Ishikawa (cell line): Measurements from ENCODE around the gene TIMP3.

ENCODE experiments used
- CEBPB ChIP-seq: IDR thresholded peaks from 2 replicates; pipeline ENCODE4 v1.6.1; 2012
- EGR1 ChIP-seq: IDR thresholded peaks from 2 replicates; pipeline ENCODE4 v1.6.1; 2012
- EP300 ChIP-seq: IDR thresholded peaks from 2 replicates; pipeline ENCODE4 v1.6.1; 2012; ENCODE audit warnings: borderline replicate concordance
- FOXM1 ChIP-seq: IDR thresholded peaks from 2 replicates; pipeline ENCODE4 v1.6.1; 2012; ENCODE audit warnings: low read depth, borderline replicate concordance
- MAX ChIP-seq: IDR thresholded peaks from 2 replicates; pipeline ENCODE4 v1.6.1; 2012
- NFIC ChIP-seq: IDR thresholded peaks from 2 replicates; pipeline ENCODE4 v1.6.1; 2012
- RAD21 ChIP-seq: IDR thresholded peaks from 2 replicates; pipeline ENCODE4 v1.6.1; 2012; ENCODE audit warnings: low read depth
- REST ChIP-seq: IDR thresholded peaks from 2 replicates; pipeline ENCODE4 v1.6.1; 2012; ENCODE audit warnings: low read depth, mild to moderate bottlenecking
- TAF1 ChIP-seq: IDR thresholded peaks from 2 replicates; pipeline ENCODE4 v1.6.1; 2012; ENCODE audit warnings: low read depth, mild to moderate bottlenecking
- TCF12 ChIP-seq: IDR thresholded peaks from 2 replicates; pipeline ENCODE4 v1.6.1; 2012; ENCODE audit warnings: low read depth
- TEAD4 ChIP-seq: IDR thresholded peaks from 2 replicates; pipeline ENCODE4 v1.6.1; 2012
- USF1 ChIP-seq: IDR thresholded peaks from 2 replicates; pipeline ENCODE4 v1.6.1; 2012
- YY1 ChIP-seq: IDR thresholded peaks from 2 replicates; pipeline ENCODE4 v1.6.1; 2012; ENCODE audit warnings: low read depth
- ZBTB7A ChIP-seq: IDR thresholded peaks from 2 replicates; pipeline ENCODE4 v1.6.1; 2012; ENCODE audit warnings: low read depth

GRCh38 chr22:32775957-32776356 is 25.5 kb upstream of the TIMP3 start:
- TF ChIP-seq TEAD4 (no peak), TAF1 (no peak), EP300 (no peak), REST (no peak), USF1 (no peak), TCF12 (no peak), EGR1 (no peak), ZBTB7A (no peak), YY1 (no peak), MAX (no peak), RAD21 (peak; percentile 22; the same call in 1 of the 2 replicates), FOXM1 (no peak), CEBPB (no peak), NFIC (no peak)
